GM15510 (cell line): ENCODE results near the gene CKS2.

Source experiments
- POLR2A ChIP-seq: IDR thresholded peaks from 3 replicates; pipeline ENCODE4 v1.6.1; 2011; ENCODE audit warnings: borderline replicate concordance; ENCODE audit not compliant: insufficient read length; ENCODE audit errors: extremely low read depth

Gene CKS2

DNA sequence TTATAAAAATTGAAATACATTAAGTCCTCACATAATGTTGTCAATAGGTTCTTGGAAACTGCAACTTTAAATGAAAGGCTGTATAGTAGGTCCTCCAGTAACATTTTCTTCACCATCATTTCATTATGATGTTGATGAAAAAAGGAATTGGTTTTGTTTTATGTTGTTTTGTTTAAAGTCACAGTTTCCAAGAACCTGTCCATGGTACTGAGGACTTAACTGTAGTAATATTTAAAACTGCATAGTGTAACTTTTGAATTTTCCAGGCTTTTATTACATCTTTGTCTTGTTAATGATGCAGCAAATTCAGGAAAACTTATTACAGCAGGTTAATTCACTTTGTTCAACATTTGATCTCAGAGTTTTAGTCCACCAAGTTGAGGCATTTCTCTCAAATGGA lies 18.9 kb downstream of the CKS2 start:
- no peak for TF ChIP-seq POLR2A

- no peak for TF ChIP-seq POLR2A
Measured at GRCh38 chr9:89330513-89330912, 19.5 kb downstream of the CKS2 start.

DNA sequence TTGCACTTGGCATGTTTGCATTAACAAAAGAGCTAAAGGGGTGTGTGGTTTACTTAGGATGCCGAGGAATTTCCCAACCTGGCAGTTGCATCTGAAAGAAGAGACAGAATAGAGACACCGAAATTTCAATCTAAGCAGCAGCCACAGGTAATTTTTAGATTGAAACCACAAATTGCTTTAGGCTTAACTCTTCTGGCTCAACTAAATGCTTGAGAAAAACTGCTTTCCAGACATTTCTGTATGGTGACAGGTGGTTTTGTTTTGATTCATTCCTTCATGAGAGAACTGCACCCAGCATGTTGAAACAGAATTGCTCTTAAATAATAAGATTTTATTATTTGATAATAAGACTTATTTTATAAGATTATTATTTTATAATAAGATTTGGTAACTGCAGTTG lies 28.8 kb downstream of the CKS2 start:
- TF ChIP-seq POLR2A = no peak

DNA sequence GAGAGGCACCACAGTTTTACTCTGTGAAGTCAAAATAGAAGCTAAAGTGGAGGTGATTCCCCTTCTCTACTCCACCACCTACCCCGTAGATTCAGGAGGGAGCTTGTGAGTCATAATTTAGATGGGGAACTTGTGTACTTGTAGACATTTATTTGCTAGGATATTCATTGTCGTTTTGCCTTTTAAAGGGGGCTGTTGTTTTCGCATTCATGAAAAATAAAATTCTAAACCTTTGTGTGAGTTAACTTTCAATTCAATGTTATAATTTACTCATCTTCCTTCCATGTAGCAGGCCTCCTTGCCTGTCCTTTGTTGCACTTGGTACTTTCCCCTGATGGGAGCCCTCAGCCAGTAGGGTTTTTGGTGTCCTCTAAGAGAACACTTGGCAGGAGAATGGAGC lies 29.3 kb downstream of the CKS2 start:
- no peak for TF ChIP-seq POLR2A

DNA sequence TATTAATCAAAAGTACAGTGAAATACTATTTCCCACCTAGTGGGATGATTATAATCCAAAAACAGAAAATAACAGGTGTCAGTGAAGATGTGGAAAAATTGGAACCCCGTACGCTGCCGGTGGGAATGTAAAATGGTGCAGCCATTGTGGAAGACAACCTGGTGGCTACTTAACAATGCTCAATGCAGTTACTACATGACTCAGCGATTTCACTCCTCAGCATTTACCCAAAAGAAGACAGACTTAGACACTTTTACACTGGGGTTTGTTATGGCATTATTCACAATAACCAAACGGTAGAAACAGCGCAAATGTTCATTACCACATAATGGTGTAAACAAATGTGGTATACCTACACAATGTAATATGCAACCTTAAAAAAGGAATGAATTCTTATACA lies 31.2 kb downstream of the CKS2 start:
- no peak for TF ChIP-seq POLR2A

GRCh38 chr9:89342948-89343347 lies 32.0 kb downstream of the CKS2 start:
- no peak for TF ChIP-seq POLR2A

- TF ChIP-seq POLR2A = no peak
Measured at GRCh38 chr9:89345476-89345875, 34.5 kb downstream of the CKS2 start.

DNA sequence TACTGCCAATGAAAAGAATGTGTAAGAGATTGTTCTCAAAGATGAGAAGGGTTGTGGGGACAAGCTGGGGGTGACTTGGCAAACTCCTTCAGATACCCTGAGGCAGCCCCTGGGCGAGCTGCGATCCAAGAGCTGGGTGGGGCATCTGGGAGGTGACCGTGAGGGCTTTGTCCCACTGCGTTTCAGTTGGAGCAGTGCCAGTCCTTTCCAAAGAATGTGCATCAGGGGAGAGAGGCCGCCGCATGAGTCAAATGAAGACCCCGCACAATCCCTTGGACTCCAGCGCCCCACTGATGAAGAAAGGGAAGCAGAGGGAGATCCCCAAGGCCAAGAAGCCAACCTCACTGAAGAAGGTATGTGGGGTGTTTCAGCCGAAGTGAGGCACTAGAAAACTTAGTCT lies 35.7 kb downstream of the CKS2 start:
- TF ChIP-seq POLR2A = no peak

DNA sequence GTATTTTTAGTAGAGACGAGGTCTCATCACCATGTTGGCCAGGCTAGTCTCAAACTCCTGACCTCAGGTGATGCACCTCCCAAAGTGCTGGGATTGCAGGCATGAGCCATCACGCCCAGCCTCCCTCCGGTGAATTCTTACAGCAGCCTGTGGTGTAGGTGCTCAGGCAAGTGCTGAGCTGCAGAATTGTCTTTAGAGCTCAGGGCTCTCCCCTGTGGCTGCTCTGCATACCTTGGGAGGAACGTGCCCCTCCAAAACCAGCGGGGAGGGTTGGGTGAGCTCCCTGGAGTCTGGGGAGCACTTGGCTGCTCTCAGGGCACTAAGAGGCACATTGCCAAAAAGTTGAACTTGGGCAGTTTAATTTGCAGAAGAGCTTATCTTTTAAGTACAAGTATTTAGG lies 36.7 kb downstream of the CKS2 start:
- TF ChIP-seq POLR2A = no peak

- TF ChIP-seq POLR2A = no peak
Measured at GRCh38 chr9:89349607-89350006, 38.6 kb downstream of the CKS2 start.

GRCh38 chr9:89350988-89351557 lies 40.1 kb downstream of the CKS2 start:
- no peak for TF ChIP-seq POLR2A

GRCh38 chr9:89351584-89352300 lies 40.7 kb downstream of the CKS2 start:
- TF ChIP-seq POLR2A = no peak

GRCh38 chr9:89352451-89352850 lies 41.5 kb downstream of the CKS2 start:
- TF ChIP-seq POLR2A = no peak

GRCh38 chr9:89352874-89353649 lies 42.1 kb downstream of the CKS2 start:
- TF ChIP-seq POLR2A = no peak

- TF ChIP-seq POLR2A = no peak
Measured at GRCh38 chr9:89353989-89354388, 43.0 kb downstream of the CKS2 start.

DNA sequence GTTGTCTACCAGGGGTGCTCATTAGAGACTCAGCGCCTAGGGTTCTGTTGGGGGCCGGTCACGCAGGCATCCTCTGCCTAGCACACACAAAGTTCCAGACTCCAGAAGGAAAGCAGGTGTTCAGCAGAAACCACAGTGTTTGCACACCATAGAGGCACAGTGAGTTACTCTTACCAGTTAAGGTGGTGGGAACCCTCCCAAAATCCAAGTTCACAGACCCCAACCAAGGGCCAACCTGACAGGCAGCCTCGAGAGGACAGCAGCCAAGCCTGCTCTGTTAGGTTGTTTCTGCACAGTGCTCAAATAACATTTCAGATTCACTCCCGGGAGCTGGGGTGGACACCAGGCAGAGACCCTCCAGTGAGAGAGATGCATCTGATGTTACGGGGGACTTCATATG lies 43.5 kb downstream of the CKS2 start:
- no peak for TF ChIP-seq POLR2A

DNA sequence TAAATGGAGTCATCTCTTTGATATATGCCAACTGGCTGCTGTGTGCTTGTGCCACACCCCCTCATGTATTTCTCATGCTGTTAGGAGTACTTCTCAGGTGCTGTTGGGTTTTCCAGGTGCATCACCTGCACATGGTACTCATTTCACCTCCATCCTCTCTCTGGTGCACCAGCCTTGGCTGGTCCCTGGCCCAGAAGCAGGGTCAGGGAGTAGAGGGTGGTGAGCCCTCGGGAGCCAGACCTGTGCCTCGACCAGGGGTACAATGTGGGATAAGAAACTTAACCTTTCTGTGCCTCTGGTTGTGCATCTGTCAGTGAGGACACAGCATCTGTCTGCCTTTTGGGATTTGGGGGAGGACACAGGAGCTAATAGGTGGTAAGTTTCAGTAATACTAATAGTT lies 45.8 kb downstream of the CKS2 start:
- no peak for TF ChIP-seq POLR2A
